HUDEP-2 (cell line): ENCODE data around the gene PORCN.

Experiments used
- DNase-seq, 76 experiments: peaks; one replicate each; lab custom pipeline; 2025; ENCODE audit not compliant: unreplicated experiment in 76 of 76; lab: John Stamatoyannopoulos, UW

Gene PORCN

GRCh38 chrX:48475774-48476577 lies 32.8 kb upstream of the PORCN start, which contains the start of gene FTSJ1:
Gene FTSJ1 (plus strand): TSS chrX:48476199. CDS start chrX:48478048, 1,849 bp downstream.
- DNase-seq: peak in 74 of 76 experiments; percentile 13 to 89 (median 78)

- DNase-seq: no peak
Observed at GRCh38 chrX:48476919-48477318, 31.9 kb upstream of the PORCN start.

- no peak for DNase-seq
Observed at GRCh38 chrX:48477960-48478755, 30.6 kb upstream of the PORCN start.

GRCh38 chrX:48478806-48479205 lies 30.0 kb upstream of the PORCN start:
- DNase-seq: no peak

GRCh38 chrX:48480142-48480541 lies 28.6 kb upstream of the PORCN start:
- DNase-seq: no peak

- DNase-seq: no peak
Observed at GRCh38 chrX:48480583-48480982, 28.2 kb upstream of the PORCN start.

- no peak for DNase-seq
Observed at GRCh38 chrX:48482526-48482925, 26.3 kb upstream of the PORCN start.

GRCh38 chrX:48487362-48487798 lies 21.4 kb upstream of the PORCN start:
- peak in 7 of 76 experiments; percentile 10 to 43 (median 17) for DNase-seq

GRCh38 chrX:48488034-48488433 lies 20.8 kb upstream of the PORCN start:
- DNase-seq: no peak

GRCh38 chrX:48489296-48489695 lies 19.5 kb upstream of the PORCN start:
- DNase-seq: no peak

- no peak for DNase-seq
Observed at GRCh38 chrX:48489892-48490291, 18.9 kb upstream of the PORCN start.

- no peak for DNase-seq
Observed at GRCh38 chrX:48490661-48491060, 18.1 kb upstream of the PORCN start.

GRCh38 chrX:48491809-48492208 lies 17.0 kb upstream of the PORCN start:
- DNase-seq: no peak

- no peak for DNase-seq
Observed at GRCh38 chrX:48492293-48492910, 16.4 kb upstream of the PORCN start.

- DNase-seq: peak in 1 of 76 experiments; percentile 11
Observed at GRCh38 chrX:48493890-48494364, 14.9 kb upstream of the PORCN start.

- DNase-seq: no peak
Observed at GRCh38 chrX:48496660-48497059, 12.1 kb upstream of the PORCN start.

GRCh38 chrX:48497871-48498270 lies 10.9 kb upstream of the PORCN start:
- DNase-seq: no peak

GRCh38 chrX:48498374-48498809 lies 10.4 kb upstream of the PORCN start:
- DNase-seq: peak in 21 of 76 experiments; percentile 0 to 36 (median 11)

GRCh38 chrX:48504261-48504660 lies 4.5 kb upstream of the PORCN start:
- DNase-seq: no peak

- no peak for DNase-seq
Observed at GRCh38 chrX:48505481-48505880, 3.3 kb upstream of the PORCN start.

- no peak for DNase-seq
Observed at GRCh38 chrX:48507246-48507645, 1.5 kb upstream of the PORCN start.
